Heart left ventricle (tissue), 13 donors: ENCODE results near the gene ALS2CL.

ENCODE experiments used
- POLR2A ChIP-seq, 2 donors: fragments of 450-650 bp; IDR thresholded peaks; one replicate each; pipeline ENCODE4 v1.6.1; 2017; ENCODE audit warnings: antibody characterized with exemption in 2 of 2, mild to moderate bottlenecking in 2 of 2, moderate library complexity in 2 of 2
- TF ChIP-seq, protein P1 (sequence below), 12 donors: fragments of 200-600 bp; sonication (generic) in 4 of 12; IDR thresholded peaks; one replicate each; pipeline versions ENCODE4 v1.5.0 to v1.8.0; 2018 to 2022; ENCODE audit warnings: antibody characterized with exemption in 12 of 12, mild to moderate bottlenecking in 5 of 12
- donor health status: ischemic (EF 13 %, LVEDD 7.1; RV severe dilation, severe dysfunction).
- donor health status: DM: no; HTN: yes; CAD: no.
- donor health status: DM: no; HTN: no; CAD: no.
- donor health status: ischemic (EF 25% LVEDD 6.9; RV normal size, moderate dysfunction).
- donor health status: ischemic (EF 25% LVEDD 5.7; RV mildly dilated, moderate dysfunction).
- donor health status: ischemic (EF 35%, LVEDD 5.7; RV mildly dilated, moderate dysfunction).
- donor health status: nonischemic (EF 11% LVEDD 7.7; RV severe dilation, severe dysfunction).
- donor health status: DM: yes; HTN: yes; CAD: no.
- donor health status: PGD.
- donor health status: ischemic (EF 29% LVEDD 5.4; RV normal size, mild dysfunction).
- donor health status: nonischemic (EF 23%, LVEDD 6.1; RV moderate dilation, normal function).

DNA sequence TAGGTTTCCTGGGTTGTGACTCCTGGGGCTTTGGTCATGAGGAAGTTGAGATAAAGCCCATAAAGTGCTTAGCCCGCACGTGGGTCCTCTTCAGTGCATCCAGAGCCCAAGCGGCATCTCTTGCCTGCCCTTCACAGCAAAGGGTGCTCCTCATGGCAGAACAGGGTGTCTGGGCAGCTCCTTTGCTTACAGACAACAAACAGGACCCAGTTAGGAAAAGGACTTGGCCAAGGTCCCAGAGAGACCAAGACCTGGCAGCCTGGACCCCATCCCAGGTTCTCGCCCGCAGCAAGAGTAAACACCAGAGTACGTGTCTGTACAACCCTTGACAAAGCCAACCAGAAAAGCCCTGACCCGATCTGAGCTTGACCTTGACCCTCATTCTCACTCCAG is 27.0 kb downstream of the ALS2CL start:
- TF ChIP-seq, protein P1, sequence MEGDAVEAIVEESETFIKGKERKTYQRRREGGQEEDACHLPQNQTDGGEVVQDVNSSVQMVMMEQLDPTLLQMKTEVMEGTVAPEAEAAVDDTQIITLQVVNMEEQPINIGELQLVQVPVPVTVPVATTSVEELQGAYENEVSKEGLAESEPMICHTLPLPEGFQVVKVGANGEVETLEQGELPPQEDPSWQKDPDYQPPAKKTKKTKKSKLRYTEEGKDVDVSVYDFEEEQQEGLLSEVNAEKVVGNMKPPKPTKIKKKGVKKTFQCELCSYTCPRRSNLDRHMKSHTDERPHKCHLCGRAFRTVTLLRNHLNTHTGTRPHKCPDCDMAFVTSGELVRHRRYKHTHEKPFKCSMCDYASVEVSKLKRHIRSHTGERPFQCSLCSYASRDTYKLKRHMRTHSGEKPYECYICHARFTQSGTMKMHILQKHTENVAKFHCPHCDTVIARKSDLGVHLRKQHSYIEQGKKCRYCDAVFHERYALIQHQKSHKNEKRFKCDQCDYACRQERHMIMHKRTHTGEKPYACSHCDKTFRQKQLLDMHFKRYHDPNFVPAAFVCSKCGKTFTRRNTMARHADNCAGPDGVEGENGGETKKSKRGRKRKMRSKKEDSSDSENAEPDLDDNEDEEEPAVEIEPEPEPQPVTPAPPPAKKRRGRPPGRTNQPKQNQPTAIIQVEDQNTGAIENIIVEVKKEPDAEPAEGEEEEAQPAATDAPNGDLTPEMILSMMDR (IDR thresholded peaks at IDR 0.05) = no peak
- TF ChIP-seq POLR2A (IDR thresholded peaks at IDR 0.05) = no peak
